Measurements from ENCODE around the gene FRY. TPM values are rescaled to one million over a fixed set of nuclear protein-coding genes. Genes with fewer than 3 reads are reported as not detected.

Gene FRY
- total RNA-seq, 4 donors from 2014 or later, result 32.0 to 111 (median 63.8) TPM

DNA sequence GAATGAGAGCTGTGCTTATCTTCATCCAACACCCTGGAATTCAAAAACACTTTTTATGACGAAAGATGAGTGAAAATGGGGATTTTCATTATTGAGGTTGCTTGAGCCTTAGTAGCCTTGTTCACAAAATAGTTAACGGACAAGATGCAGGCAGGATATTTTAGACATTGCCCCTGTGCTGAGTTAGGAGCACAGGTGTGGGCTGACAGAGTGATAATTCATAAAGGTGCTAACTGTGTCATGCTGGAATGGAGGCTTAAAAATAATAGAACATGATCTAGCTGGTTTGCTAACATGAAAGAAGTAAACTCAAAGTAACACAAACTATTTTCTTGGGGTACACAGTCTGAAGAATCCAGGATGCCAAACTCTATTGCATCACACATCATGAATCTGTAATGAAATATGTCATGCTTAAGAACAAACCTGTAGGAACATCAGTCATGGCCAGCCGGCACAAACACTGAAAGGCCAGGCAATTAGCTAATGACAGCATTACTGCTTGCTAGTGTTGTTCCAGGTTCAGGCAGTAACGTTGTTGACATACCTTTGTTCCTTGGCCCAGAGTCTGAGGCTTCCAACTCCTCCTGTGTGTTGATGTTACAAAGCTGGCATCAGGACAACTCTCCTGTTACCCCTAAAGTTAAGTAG is 55.3 kb downstream of the FRY start:
- H3K9me3 ChIP-seq, result no peaks in the 10 kb centered on the region
- H3K4me1 ChIP-seq, result peaks cover 0 to 7% of the 10 kb centered on the region in 2 donors
- peak; percentile 31 to 40 for DNase-seq
- H3K4me3 ChIP-seq, result no peak overlapping the region
- no peaks in the 10 kb centered on the region for H3K36me3 ChIP-seq
- H3K27me3 ChIP-seq, result no peaks in the 10 kb centered on the region
- TF ChIP-seq, protein P1, sequence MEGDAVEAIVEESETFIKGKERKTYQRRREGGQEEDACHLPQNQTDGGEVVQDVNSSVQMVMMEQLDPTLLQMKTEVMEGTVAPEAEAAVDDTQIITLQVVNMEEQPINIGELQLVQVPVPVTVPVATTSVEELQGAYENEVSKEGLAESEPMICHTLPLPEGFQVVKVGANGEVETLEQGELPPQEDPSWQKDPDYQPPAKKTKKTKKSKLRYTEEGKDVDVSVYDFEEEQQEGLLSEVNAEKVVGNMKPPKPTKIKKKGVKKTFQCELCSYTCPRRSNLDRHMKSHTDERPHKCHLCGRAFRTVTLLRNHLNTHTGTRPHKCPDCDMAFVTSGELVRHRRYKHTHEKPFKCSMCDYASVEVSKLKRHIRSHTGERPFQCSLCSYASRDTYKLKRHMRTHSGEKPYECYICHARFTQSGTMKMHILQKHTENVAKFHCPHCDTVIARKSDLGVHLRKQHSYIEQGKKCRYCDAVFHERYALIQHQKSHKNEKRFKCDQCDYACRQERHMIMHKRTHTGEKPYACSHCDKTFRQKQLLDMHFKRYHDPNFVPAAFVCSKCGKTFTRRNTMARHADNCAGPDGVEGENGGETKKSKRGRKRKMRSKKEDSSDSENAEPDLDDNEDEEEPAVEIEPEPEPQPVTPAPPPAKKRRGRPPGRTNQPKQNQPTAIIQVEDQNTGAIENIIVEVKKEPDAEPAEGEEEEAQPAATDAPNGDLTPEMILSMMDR (IDR thresholded peaks at IDR 0.05), result no peak
- no peak for TF ChIP-seq POLR2A (IDR thresholded peaks at IDR 0.05)
- intact Hi-C loops (cut with DNase I; ENCODE audit: low total_unique reads), result no loop called here
- peak overlapping the region; percentile 57 to 64 for H3K27ac ChIP-seq

DNA sequence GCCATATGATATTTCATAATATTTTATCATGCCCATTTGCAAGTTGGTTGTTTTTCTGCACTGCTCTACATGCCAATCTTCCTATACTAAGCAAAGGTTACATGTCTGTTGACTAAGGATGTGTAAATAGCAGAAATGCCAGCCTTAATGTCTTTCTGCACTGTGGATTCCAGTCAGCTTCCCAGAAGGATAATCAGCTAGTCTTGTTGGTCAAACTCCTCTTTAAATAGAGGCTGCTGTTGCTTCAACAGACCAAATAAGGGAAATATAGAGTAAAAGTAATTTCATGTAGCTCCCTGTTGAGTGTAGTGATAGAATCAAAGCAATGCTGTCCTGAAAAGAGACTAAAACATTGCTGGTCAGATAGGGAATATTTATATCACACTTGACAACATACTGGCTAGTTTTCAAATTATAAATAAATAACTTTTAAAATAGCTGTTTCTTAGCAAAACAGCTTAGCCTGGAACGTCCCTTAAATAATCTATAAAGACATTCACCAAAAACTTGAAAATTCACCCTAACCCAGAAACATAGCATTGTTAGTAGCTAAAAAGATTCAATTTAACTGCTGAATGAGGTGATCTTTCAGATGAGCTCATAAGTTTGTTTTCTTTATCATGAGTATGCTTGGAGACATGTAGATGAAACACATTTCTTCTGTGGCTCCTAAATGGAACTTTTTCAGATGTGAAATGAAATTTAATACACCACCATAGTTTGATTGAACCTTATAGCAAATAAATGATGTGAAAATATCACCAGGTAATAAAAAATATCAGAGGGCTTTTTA is 56.6 kb downstream of the FRY start:
- intact Hi-C loops (cut with DNase I; ENCODE audit: low total_unique reads), result no loop called here
- H3K9me3 ChIP-seq, result no peaks in the 10 kb centered on the region
- TF ChIP-seq POLR2A (IDR thresholded peaks at IDR 0.05), result no peak
- TF ChIP-seq, protein P1 (IDR thresholded peaks at IDR 0.05), result no peak
- DNase-seq, result no peak
- no peak overlapping the region for H3K4me3 ChIP-seq
- H3K27me3 ChIP-seq, result no peaks in the 10 kb centered on the region
- H3K27ac ChIP-seq, result peak overlapping the region; percentile 57 to 64
- H3K4me1 ChIP-seq, result peaks cover 0 to 7% of the 10 kb centered on the region in 2 donors
- H3K36me3 ChIP-seq, result no peaks in the 10 kb centered on the region

DNA sequence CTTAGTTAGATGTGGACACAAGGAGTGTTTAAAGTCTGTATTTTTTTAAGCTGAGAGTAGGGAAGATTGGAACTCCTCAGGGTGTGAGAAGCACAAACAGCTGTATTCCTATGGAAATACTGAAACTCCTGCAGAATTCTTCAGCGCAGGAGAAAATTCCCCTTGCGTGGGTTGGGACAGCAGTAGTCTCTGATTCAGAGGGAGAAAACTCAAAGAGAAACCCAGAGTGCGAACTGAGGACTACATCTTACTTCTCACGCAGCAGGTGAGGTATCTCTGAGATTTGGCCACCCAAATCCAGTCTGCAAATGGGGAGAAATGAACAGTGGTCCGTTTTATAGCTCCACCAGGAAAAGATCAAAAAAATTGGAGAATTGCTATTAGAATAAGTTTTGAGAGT is 60.9 kb downstream of the FRY start:
- H3K36me3 ChIP-seq, result no peaks in the 10 kb centered on the region
- H3K4me1 ChIP-seq, result peaks cover 0 to 7% of the 10 kb centered on the region in 2 donors
- DNase-seq, result no peak
- H3K9me3 ChIP-seq, result no peaks in the 10 kb centered on the region
- H3K27me3 ChIP-seq, result no peaks in the 10 kb centered on the region
- TF ChIP-seq, protein P1 (IDR thresholded peaks at IDR 0.05), result no peak
- no peak for TF ChIP-seq POLR2A (IDR thresholded peaks at IDR 0.05)
- H3K27ac ChIP-seq, result no peak overlapping the region
- H3K4me3 ChIP-seq, result no peak overlapping the region
- intact Hi-C loops (cut with DNase I; ENCODE audit: low total_unique reads), result no loop called here

DNA sequence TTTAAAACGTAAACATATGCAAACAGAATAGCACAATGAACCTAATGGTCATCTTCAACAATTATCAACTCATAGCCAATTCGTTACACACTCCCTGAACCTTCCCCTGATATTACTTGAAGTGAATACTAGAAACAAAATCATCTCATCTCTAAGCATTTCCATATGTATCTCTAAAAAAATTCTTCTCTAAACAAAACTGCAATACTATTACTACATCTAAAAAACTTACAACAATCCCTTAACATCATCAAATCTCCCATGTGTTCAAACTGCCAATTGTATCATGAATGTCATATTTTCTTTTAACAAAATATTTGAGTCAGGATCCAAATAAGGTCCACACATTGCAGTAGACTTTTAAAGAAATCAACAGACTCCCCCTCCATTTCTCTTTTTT is 61.4 kb downstream of the FRY start:
- Histone ChIP-seq H3K9me3 (no peaks in the 10 kb centered on the region), H3K4me3 (no peak overlapping the region), H3K36me3 (no peaks in the 10 kb centered on the region), H3K4me1 (peaks cover 0 to 3% of the 10 kb centered on the region in 2 donors), H3K27me3 (no peaks in the 10 kb centered on the region), H3K27ac (no peak overlapping the region)
- no peak for TF ChIP-seq POLR2A (IDR thresholded peaks at IDR 0.05)
- TF ChIP-seq, protein P1 (IDR thresholded peaks at IDR 0.05), result no peak
- DNase-seq, result no peak
- intact Hi-C loops (cut with DNase I; ENCODE audit: low total_unique reads), result no loop called here

DNA sequence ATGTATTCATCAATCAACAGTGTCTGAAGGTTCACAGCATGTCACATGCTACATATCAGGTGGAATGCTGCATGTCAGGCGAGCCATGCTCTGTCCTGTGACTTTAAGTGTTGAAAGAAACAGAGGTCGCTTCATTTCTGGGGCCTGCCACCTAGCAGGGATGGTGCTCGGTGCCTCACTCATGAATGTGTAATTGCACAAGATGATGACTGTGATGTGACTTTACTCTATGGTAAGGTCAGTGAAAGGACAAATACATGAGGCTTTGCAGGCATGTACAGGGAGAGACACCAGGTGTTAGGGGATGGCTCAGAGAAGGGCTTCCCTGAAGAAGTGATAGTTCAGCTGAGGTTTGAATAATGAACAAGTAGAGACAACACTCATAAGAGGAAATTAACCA is 66.7 kb downstream of the FRY start:
- no peaks in the 10 kb centered on the region for H3K9me3 ChIP-seq
- TF ChIP-seq POLR2A (IDR thresholded peaks at IDR 0.05), result no peak
- TF ChIP-seq, protein P1 (IDR thresholded peaks at IDR 0.05), result no peak
- no peaks in the 10 kb centered on the region for H3K4me1 ChIP-seq
- no peaks in the 10 kb centered on the region for H3K27me3 ChIP-seq
- intact Hi-C loops (cut with DNase I; ENCODE audit: low total_unique reads), result no loop called here
- no peak for DNase-seq
- no peak overlapping the region for H3K27ac ChIP-seq
- H3K36me3 ChIP-seq, result no peaks in the 10 kb centered on the region
- no peak overlapping the region for H3K4me3 ChIP-seq

Measured in uterus (tissue), 4 donors.